Loucy (cell line): Measurements from ENCODE around the gene NSFL1C.

Experiments used
- CTCF ChIP-seq: fragments of 200-600 bp; sonication (generic); conservative IDR thresholded peaks from 2 replicates; pipeline ENCODE4 v1.5.1; 2014; ENCODE audit warnings: mild to moderate bottlenecking, antibody characterized with exemption, low read length
- EZH2phosphoT487 ChIP-seq: fragments of 200-600 bp; IDR thresholded peaks from 2 replicates; pipeline ENCODE4 v1.6.1; 2018; ENCODE audit warnings: antibody characterized with exemption, mild to moderate bottlenecking, moderate library complexity, borderline replicate concordance

- TF ChIP-seq CTCF (no peak), EZH2phosphoT487 (no peak)
Observed at GRCh38 chr20:1472556-1473245, 6.1 kb upstream of the NSFL1C start.
